ENCODE results near the gene EEF1A1.
A peak's percentile ranks its signal among the peaks of the same experiment; 100 is the strongest.
"Not testable (repeated sequence)": the region's sequence is repeated elsewhere in the genome, so short reads cannot be mapped to it uniquely, and the experiment has no call there.

EEF1A1 gene

GRCh38 chr6:73562558-73562957 lies 41.7 kb upstream of the EEF1A1 start:
- DNase-seq (ENCODE audit: low spot score): no peak
- no peak for TF ChIP-seq CTCF (IDR thresholded peaks at IDR 0.05; ENCODE audit: extremely low read depth, insufficient read depth, missing control alignments)
- in situ Hi-C loops (cut with MboI; ENCODE audit: low pct_unique_long_range_greater_than_20kb, low sequenced_read_pairs, unreplicated experiment): no loop called here

- in situ Hi-C loops (cut with MboI; ENCODE audit: low pct_unique_long_range_greater_than_20kb, low sequenced_read_pairs, unreplicated experiment): no loop called here
- no peak for TF ChIP-seq CTCF (IDR thresholded peaks at IDR 0.05; ENCODE audit: extremely low read depth, insufficient read depth, missing control alignments)
- DNase-seq (ENCODE audit: low spot score): peak; percentile 67
These were observed 40.1 kb upstream of the EEF1A1 start for GRCh38 chr6:73560853-73561407.

- peak; percentile 56 for DNase-seq (ENCODE audit: low spot score)
- no peak for TF ChIP-seq CTCF (IDR thresholded peaks at IDR 0.05; ENCODE audit: extremely low read depth, insufficient read depth, missing control alignments)
These were observed 39.4 kb upstream of the EEF1A1 start for GRCh38 chr6:73560182-73560732.

GRCh38 chr6:73559399-73559794 lies 38.6 kb upstream of the EEF1A1 start:
- in situ Hi-C loops (cut with MboI; ENCODE audit: low pct_unique_long_range_greater_than_20kb, low sequenced_read_pairs, unreplicated experiment); DNase-seq (ENCODE audit: low spot score): not testable (repeated sequence)

More at GRCh38 chr6:73560182-73560732, 39.4 kb upstream of the EEF1A1 start:
- in situ Hi-C loops (cut with MboI; ENCODE audit: low pct_unique_long_range_greater_than_20kb, low sequenced_read_pairs, unreplicated experiment): no loop called here

- no peak for DNase-seq (ENCODE audit: low spot score)
- in situ Hi-C loops (cut with MboI; ENCODE audit: low pct_unique_long_range_greater_than_20kb, low sequenced_read_pairs, unreplicated experiment): no loop called here
- TF ChIP-seq CTCF (IDR thresholded peaks at IDR 0.05; ENCODE audit: extremely low read depth, insufficient read depth, missing control alignments): no peak
These were observed 38.0 kb upstream of the EEF1A1 start for GRCh38 chr6:73558624-73559398.

GRCh38 chr6:73556836-73557235 lies 36.0 kb upstream of the EEF1A1 start:
- no peak for TF ChIP-seq CTCF (IDR thresholded peaks at IDR 0.05; ENCODE audit: extremely low read depth, insufficient read depth, missing control alignments)
- in situ Hi-C loops (cut with MboI; ENCODE audit: low pct_unique_long_range_greater_than_20kb, low sequenced_read_pairs, unreplicated experiment): no loop called here
- DNase-seq (ENCODE audit: low spot score): no peak

GRCh38 chr6:73555380-73555949 lies 34.6 kb upstream of the EEF1A1 start:
- in situ Hi-C loops (cut with MboI; ENCODE audit: low pct_unique_long_range_greater_than_20kb, low sequenced_read_pairs, unreplicated experiment); DNase-seq (ENCODE audit: low spot score): not testable (repeated sequence)

GRCh38 chr6:73551115-73551514 lies 30.3 kb upstream of the EEF1A1 start:
- in situ Hi-C loops (cut with MboI; ENCODE audit: low pct_unique_long_range_greater_than_20kb, low sequenced_read_pairs, unreplicated experiment); DNase-seq (ENCODE audit: low spot score): not testable (repeated sequence)

All from GM13977 (cell line).